ENCODE measurements around the gene P2RX2. TPM values are rescaled to one million over a fixed set of nuclear protein-coding genes. Genes with fewer than 3 reads are reported as not detected.

P2RX2 gene
- total and polyA plus RNA-seq, 2 donors (not counting 1 experiment from before 2014, with no cell fraction given), result not detected

DNA sequence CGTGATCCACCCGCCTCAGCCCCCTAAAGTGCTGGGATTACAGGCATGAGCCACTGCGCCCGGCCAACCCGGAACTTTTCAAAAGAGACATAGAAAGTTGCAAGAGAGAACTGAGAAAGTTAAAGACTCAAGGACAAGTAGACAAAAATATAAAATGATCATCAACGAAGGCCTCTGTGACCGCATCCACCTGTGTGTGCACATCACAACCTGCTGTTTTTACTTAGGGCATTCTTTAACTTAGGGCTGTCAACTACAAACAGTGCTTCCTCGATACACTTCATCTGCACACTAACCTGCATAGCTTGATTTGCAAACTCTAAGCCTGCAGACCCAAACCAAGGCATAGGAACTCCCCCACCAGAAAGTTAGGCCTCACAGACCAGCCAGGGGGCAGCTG, 14.8 kb downstream of the P2RX2 start:
- DNase-seq (ENCODE audit: low read depth in 2 of 2), result no peak
- H3K4me3 ChIP-seq (replicated peaks in 1 of 4; ENCODE audit: control extremely low read depth in 1 of 4, insufficient read depth in 1 of 4, low read depth in 3 of 4, low read length in 4 of 4), result no peak overlapping the region
- H3K4me1 ChIP-seq (ENCODE audit: control insufficient read depth, extremely low read depth, insufficient read depth, low read length), result no peaks in the 10 kb centered on the region
- H3K9ac ChIP-seq (ENCODE audit: insufficient read depth, low read length), result no peak overlapping the region
- H3K79me2 ChIP-seq (ENCODE audit: control insufficient read depth, insufficient read depth, low read length), result no peaks in the 10 kb centered on the region
- H3K36me3 ChIP-seq (ENCODE audit: control insufficient read depth, insufficient read depth, low read length), result peaks cover 17% of the 10 kb centered on the region
- H3K9me3 ChIP-seq (ENCODE audit: control insufficient read depth, insufficient read depth, low read depth, low read length), result no peaks in the 10 kb centered on the region
- TF ChIP-seq, protein P1, sequence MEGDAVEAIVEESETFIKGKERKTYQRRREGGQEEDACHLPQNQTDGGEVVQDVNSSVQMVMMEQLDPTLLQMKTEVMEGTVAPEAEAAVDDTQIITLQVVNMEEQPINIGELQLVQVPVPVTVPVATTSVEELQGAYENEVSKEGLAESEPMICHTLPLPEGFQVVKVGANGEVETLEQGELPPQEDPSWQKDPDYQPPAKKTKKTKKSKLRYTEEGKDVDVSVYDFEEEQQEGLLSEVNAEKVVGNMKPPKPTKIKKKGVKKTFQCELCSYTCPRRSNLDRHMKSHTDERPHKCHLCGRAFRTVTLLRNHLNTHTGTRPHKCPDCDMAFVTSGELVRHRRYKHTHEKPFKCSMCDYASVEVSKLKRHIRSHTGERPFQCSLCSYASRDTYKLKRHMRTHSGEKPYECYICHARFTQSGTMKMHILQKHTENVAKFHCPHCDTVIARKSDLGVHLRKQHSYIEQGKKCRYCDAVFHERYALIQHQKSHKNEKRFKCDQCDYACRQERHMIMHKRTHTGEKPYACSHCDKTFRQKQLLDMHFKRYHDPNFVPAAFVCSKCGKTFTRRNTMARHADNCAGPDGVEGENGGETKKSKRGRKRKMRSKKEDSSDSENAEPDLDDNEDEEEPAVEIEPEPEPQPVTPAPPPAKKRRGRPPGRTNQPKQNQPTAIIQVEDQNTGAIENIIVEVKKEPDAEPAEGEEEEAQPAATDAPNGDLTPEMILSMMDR (conservative IDR thresholded peaks at IDR 0.05 in 1 of 2, IDR thresholded peaks at IDR 0.05 in 1 of 2; ENCODE audit: low read depth in 1 of 2, low read length in 2 of 2), result no peak
- no peak for TF ChIP-seq EZH2 (IDR thresholded peaks at IDR 0.05; ENCODE audit: low read length, missing control alignments)
- no peaks in the 10 kb centered on the region for H4K20me1 ChIP-seq (ENCODE audit: control insufficient read depth, extremely low read depth, insufficient read depth, low read length)
- H3K27ac ChIP-seq (ENCODE audit: insufficient read depth, low read length), result no peak overlapping the region
- H3K27me3 ChIP-seq (ENCODE audit: control insufficient read depth, insufficient read depth, low read length), result no peaks in the 10 kb centered on the region
- H3K4me2 ChIP-seq (ENCODE audit: extremely low read depth, insufficient read depth, low read length), result no peak overlapping the region
- H2AFZ ChIP-seq (ENCODE audit: low read length), result no peak overlapping the region

DNA sequence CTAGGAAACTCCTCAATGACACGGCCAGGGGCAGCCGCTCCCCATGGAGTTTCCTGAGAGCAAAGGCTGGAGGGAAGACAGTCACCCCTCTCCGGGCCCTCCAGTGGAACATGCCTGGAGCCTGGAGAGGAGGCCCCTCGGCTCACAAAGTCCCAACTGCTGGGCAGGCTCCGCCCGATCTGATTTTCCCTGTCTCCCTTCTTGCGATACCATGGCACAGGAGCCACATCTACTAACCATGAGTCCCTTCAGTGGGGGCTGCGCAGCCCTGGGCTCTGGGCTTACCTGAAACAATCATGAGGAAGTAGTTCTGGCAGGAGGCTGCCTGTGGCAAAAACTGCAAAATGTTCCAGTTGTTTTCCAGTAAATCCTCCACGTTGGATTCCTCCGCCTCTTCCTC, 15.3 kb downstream of the P2RX2 start:
- H3K27me3 ChIP-seq (ENCODE audit: control insufficient read depth, insufficient read depth, low read length), result no peaks in the 10 kb centered on the region
- TF ChIP-seq EZH2 (IDR thresholded peaks at IDR 0.05; ENCODE audit: low read length, missing control alignments), result no peak
- TF ChIP-seq, protein P1 (conservative IDR thresholded peaks at IDR 0.05 in 1 of 2, IDR thresholded peaks at IDR 0.05 in 1 of 2; ENCODE audit: low read depth in 1 of 2, low read length in 2 of 2), result no peak
- peaks cover 17% of the 10 kb centered on the region for H3K36me3 ChIP-seq (ENCODE audit: control insufficient read depth, insufficient read depth, low read length)
- H3K27ac ChIP-seq (ENCODE audit: insufficient read depth, low read length), result no peak overlapping the region
- H2AFZ ChIP-seq (ENCODE audit: low read length), result no peak overlapping the region
- H3K9me3 ChIP-seq (ENCODE audit: control insufficient read depth, insufficient read depth, low read depth, low read length), result no peaks in the 10 kb centered on the region
- no peaks in the 10 kb centered on the region for H4K20me1 ChIP-seq (ENCODE audit: control insufficient read depth, extremely low read depth, insufficient read depth, low read length)
- H3K4me3 ChIP-seq (replicated peaks in 1 of 4; ENCODE audit: control extremely low read depth in 1 of 4, insufficient read depth in 1 of 4, low read depth in 3 of 4, low read length in 4 of 4), result no peak overlapping the region
- no peak for DNase-seq (ENCODE audit: low read depth in 2 of 2)
- H3K4me1 ChIP-seq (ENCODE audit: control insufficient read depth, extremely low read depth, insufficient read depth, low read length), result no peaks in the 10 kb centered on the region
- no peak overlapping the region for H3K9ac ChIP-seq (ENCODE audit: insufficient read depth, low read length)
- H3K79me2 ChIP-seq (ENCODE audit: control insufficient read depth, insufficient read depth, low read length), result no peaks in the 10 kb centered on the region
- H3K4me2 ChIP-seq (ENCODE audit: extremely low read depth, insufficient read depth, low read length), result no peak overlapping the region

DNA sequence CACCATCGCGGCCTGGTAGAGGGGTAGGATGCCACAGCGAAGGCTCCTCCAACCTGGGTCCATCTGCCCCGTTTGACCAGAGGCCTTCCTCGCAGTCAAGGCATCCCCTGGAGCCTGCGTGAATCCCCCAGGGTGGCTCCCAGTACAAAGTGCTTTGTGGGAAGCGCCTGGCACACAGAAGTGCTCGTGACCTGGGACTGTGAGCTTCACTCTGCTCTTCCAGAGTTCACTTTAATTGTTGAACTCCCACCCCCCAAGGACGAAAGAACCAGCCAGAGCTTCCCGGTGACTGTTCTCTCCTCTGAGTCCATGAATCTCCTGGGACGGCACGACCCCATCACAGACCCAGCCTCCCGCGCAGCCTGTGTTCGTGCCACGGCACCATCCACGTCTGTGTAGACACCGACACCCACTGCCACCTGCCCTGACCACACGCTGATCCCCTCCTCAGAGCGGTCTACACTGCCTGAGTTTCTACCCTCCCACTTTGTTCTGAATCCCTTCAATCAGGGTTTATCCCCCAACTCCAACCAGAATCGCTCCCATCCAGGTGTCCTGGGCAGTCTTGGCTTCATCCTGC, 15.9 kb downstream of the P2RX2 start:
- Histone ChIP-seq H3K36me3 (ENCODE audit: control insufficient read depth, insufficient read depth, low read length) (peaks cover 17% of the 10 kb centered on the region), H3K4me2 (ENCODE audit: extremely low read depth, insufficient read depth, low read length) (no peak overlapping the region), H3K27ac (ENCODE audit: insufficient read depth, low read length) (no peak overlapping the region), H3K27me3 (ENCODE audit: control insufficient read depth, insufficient read depth, low read length) (no peaks in the 10 kb centered on the region), H3K9ac (ENCODE audit: insufficient read depth, low read length) (no peak overlapping the region), H2AFZ (ENCODE audit: low read length) (no peak overlapping the region), H3K79me2 (ENCODE audit: control insufficient read depth, insufficient read depth, low read length) (no peaks in the 10 kb centered on the region), H3K9me3 (ENCODE audit: control insufficient read depth, insufficient read depth, low read depth, low read length) (no peaks in the 10 kb centered on the region), H3K4me3 (replicated peaks in 1 of 4; ENCODE audit: control extremely low read depth in 1 of 4, insufficient read depth in 1 of 4, low read depth in 3 of 4, low read length in 4 of 4) (no peak overlapping the region), H3K4me1 (ENCODE audit: control insufficient read depth, extremely low read depth, insufficient read depth, low read length) (no peaks in the 10 kb centered on the region), H4K20me1 (ENCODE audit: control insufficient read depth, extremely low read depth, insufficient read depth, low read length) (no peaks in the 10 kb centered on the region)
- no peak for DNase-seq (ENCODE audit: low read depth in 2 of 2)
- TF ChIP-seq EZH2 (IDR thresholded peaks at IDR 0.05; ENCODE audit: low read length, missing control alignments), result no peak
- TF ChIP-seq, protein P1 (conservative IDR thresholded peaks at IDR 0.05 in 1 of 2, IDR thresholded peaks at IDR 0.05 in 1 of 2; ENCODE audit: low read depth in 1 of 2, low read length in 2 of 2), result no peak

Data from fibroblast of lung (primary cell).